ENCODE results near the gene GPER1.
A peak's percentile ranks its signal among the peaks of the same experiment; 100 is the strongest.
"Not testable (repeated sequence)": the region's sequence is repeated elsewhere in the genome, so short reads cannot be mapped to it uniquely, and the experiment has no call there.

GPER1 gene

DNA sequence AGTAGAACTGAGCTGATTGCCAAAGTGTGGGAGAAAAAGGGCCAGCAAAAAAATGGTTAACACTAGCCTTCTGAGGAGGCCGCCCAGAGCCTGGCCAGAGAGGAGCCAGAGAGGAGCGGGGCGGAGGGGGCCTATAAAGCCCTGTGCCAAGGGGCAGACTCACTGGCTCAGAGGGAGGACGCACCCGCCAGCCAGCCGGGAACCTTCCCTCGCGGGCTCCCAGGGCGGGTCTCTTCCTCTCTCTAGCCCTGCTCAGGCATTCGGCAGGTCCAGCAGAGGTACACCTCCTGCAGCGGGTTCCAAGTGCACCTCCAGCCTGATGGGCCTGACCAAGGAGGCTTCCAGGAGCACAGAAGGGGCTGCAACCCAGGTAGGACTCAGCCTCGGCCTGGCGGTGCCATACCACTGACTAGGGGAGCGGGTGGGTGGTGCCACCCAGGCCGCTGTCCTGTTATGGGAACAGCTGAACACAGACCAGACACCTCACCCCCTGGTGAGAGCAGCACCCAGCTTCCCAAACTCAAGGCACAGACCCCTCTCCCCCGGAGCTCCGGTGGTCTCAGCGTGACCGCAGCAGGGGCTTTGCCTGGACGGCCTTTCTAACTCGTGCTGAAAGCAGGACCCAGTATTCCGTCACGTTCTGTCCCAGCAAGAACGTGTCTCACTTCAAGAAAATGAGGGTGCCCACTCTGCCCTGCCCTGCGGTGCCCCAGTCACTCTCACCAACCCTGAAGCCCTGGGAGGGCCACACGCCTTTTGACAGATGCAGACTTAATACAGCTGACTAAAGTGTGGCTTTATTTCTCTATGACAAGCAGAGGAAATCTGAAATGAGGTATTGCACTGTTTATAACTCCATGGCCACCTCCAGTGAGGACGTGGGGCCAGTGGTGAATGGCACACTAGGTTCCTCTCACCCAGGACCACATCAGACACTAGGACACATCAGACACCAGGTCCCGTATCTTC, at the start of gene GPER1:
Gene GPER1 (plus strand): TSS at position 162 of the 969 bp plus-strand sequence. CDS start 3,616 bp downstream, outside the sequence.
- no peak for DNase-seq

DNA sequence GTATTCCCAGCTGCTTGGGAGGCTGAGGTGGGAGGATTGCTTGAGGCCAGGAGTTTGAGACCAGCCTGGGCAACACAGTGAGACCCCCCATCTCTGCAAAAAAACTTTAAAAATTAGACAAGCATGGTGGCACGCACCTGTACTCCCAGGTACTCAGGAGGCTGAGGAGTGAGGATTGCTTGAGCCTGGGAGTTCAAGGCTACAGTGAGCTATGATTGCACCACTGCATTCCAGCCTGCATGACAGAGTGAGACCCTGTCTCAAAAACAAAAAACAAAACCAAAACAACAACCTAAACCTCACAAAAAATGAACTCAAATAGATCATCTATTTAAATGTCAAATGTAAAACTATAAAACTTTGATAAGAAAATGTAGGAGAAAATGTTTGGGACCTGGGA, 47.7 kb upstream of the GPER1 start:
- DNase-seq: not testable (repeated sequence)

DNA sequence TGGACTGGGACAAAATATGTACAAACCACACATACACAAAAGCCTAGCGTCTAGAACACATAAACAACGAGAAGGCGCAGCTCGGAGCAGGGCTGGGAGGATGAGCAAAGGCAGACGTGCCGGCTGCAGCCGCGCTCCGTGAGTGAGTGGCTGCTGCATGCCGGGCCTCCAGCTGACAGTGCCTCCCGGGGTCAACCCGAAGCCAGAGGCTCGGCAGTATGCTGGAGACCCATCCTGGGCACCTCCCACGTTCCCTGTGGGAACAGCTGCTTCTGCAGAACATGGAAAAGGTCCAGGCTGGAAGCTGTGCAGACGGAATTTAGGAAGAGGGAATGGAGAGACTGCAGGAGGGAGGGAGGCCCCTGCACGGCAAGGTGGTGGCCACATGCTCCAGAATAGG, 47.1 kb upstream of the GPER1 start:
- no peak for DNase-seq

DNA sequence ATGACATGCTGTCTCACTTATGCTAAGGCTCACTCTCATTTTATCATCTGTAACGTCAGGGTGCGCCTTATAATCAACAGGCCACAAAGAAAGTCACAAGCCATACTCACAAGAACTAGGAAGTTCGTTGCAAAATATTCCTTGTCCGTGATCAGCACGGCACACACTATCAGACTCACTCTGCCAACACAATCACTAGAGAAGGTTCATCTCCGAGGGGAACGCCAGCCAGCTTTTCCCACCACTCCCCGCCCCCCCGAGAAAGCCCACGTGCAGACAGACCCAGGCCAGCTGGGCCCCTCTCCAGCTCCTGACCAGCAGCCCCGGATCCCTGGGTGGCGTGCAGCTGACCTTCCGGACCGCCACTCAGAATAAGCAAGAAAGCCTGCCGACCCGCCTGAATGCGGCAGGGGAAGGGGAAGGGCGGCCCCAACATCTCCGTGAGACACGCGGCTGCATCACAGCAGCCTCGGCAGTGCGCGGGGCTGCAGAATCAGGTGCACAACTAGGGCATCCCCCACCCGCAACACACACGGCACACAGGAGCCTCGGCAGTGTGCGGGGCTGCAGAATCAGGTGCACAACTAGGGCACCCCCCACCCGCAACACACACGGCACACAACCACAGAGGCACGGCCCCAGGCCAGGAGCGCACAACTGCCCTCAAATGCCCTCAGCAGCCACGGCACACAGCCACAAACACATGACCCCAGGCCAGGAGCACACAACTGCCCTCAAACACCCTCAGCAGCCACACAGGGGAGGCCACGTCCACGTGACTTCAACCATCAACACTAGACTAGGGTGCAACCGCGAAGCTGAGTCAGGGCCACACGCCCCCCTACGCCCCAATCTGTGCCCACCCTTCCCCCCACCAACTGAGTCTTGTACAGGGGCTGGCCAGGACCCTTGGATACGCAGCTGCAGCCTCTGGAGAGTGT, 46.1 kb upstream of the GPER1 start:
- DNase-seq: no peak

DNA sequence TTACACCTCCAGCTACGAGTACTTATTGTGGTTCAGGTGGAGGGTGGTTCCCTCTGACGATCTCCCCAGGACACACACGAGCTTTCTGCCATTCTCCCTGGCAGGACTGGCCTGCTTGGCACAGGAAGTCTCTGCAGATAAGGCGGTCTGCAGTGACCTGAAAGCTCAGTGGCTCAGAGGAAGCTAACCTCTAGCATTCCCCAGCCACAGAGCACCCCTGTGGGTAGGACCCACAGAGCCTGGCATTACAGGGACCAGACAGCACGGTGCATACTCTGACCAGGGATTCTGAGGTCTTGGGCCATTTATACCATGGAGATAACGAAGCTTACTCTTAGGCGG, 45.5 kb upstream of the GPER1 start:
- no peak for DNase-seq

DNA sequence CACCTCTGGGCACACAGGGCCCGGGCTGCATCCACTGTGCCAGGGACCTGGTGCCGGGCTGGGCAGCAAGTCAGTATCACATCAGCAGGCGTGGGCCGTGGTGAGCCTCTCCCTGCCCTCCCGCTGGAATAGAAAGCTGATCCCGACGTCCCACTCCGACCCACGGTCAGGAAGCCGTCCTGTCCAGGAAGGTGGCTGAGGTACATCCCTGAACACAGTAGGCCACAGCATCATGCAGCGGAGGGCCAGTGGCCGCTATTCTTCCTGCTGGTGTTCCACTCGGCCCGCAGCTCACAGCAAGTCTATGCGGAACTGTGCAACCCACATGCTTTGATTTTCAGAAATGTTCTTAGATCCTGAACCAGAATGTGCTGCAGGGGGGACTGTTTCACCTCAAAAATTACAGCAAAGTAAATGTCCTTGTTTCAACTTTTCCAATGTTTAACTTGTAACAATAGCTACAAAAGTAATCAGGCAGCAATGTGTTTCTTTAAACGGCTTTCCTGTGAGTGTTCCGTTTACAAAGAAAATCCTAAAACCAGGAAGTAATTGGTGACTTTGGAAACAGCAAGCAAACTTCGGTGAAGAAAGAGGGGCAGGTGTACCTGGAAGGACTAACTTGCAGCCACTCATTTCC, 44.2 kb upstream of the GPER1 start:
- DNase-seq: no peak

DNA sequence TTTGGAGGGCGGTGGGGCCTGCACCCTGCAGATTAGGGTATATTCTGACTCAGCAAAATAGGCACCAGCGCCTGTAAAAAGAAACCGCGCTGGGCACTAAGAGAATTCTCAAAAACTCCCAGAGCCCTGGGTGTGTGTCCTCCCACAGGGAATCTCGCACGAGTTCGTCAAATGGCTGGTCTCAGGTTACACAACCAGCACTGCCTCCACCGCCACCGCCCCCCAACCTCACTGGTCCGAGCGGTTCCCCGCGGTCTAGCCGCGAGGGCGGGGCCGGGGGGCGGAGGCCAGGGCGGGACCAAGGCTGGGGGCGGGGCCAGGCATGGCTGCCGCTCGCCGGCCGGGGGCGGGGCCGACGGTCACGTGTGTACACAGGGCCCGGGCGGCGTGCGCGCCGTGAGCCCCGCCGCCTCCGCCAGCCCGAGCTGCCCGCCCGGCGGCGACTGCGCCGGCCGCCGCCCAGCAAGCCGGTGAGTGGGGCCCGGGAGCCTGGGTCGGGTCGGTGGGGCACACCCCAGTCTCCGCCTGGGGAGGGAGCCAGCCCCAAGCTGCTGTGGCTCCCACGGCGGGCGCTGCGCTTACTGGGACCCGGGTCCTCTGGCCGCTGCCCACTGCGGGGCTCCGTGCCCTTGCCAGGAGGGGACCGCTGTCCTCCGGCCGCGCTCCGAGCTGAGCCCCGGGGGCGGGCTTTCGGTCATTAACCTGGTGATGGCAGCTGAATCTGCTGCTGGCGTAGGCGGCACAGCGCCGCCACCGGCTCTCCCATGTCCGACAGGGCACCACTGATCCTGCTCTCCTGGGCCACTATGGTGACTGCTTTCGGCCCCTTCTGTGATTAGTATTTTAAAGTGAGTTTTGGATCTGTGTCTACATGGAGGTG, 43.5 kb upstream of the GPER1 start, which contains the start of gene GPR146:
Gene GPR146 (plus strand): TSS at position 358 of the 880 bp plus-strand sequence. CDS start 12,970 bp downstream, outside the sequence.
- DNase-seq: peak; percentile 94

DNA sequence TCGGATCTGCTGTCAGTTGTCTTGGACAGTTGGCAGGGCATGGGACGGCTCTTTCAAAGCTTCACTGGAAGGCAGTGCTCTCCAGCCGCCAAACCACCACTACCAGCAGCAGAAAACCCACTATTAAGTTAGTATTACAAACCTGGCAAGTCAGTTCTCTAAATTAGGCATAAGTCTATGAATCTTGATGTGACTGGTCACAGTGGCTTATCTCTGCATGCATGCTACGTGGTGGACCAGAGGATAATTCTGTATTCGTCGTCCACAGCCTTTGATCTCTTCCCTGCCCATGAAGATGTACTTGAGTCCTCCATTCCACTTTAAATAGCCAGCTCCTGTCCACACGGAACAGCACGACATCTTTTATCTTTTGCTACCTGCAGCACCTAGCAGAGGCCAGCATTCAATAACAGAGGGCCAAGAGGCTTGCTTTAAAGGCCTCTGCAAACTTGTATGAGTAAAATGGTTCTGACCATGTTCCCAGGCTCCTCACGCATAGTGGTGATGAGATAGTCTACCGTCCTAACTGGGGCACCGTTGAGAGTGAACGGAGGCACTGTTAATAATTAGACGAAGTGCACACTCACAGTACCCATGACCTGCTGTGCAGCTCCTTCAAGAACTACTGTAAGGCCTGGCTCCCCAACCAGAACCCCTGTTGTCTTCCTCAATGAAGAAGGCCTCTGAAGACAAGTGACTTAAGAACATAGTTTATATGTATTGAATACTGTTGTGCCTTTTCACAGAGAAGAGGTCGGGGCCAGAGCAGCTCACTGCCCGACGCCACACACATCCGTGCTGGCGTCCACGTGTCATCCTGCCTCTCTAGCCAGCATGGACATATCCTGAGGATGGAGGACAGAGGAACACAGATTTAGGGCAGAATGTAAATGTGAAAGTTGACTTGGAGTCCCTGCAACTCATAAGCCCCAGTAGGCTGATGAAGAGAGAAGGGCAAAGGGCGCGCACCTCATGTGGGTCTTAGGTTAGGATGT, 42.5 kb upstream of the GPER1 start:
- DNase-seq: no peak

DNA sequence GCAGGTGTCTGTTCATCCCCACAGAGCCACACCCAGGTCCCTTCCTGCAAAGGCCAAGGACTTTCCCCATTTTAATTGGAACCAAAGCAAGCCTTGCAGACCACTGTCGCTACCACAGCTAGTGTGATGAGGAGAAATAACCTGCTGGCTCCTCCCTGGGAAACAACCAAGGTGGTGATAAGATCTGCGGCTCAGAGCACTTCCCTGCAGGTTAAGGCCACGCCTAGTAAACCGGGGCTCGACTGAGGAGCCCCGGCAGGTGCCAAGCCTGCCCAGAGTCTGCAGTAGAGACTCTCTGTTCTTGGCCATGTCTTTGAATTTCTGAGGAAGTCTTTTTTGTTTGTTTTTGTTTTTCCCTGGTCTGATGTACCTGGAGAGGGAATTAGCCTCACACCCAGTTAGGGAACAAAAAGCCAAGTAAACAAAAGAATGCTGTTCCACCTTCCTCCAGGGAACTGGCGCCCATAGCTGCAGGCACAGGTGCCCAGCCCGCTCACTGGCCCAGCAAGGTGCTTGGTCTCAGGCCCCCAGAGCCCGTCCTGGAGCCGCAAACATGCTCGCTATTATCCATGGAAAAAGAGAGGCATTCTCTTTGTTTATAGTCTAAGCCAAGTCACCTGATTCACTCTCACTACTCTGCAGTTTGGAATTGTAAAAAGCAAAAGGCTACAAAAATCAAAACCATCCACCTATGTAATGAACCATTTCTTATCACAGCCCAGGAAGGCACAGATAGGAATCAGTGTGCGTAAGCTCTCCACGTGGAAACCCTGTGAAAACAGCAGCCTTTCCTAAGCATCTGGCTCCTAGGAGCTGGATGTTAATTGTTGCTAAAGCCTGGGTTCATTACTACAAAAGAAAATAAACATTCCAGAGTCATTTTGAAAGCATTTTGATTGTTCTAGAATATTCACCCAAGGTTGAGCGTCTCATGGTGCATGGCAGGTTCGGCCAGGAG, 40.9 kb upstream of the GPER1 start:
- peak; percentile 71 for DNase-seq

DNA sequence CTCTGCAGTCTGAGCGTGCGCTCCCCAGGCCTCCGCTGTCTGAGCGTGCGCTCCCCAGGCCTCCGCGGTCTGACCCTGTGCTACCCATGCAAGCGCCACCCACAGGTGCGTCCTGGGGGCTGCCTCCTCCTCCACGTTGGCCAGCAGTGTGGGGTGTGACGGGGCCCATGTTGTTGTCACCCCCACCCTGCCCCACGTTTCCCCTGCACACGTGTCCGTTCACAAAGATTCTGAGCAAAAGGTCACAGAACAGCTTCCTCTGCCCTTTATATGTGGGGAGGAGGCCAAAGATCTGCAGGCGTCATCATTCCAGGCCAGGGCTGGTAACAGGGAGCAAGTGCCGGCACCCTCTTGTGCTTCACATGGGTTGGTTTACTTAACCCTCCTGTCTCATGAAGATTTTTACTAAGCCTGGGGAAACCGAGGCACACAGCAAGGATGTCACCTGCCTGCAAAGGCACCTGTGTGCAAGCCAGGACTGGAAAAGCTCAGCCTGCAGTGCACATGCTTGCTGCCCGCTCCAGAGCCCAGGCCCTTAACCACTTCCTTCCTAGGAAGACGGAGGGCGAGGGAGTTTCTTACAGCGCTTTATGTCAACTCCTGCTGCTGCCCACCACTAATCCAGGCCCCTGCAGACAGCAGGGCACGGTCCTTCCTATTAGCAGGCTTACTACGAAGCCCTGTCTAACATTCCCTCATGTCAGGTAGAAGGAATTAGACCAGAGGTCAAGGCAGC, 38.7 kb upstream of the GPER1 start:
- peak; percentile 28 for DNase-seq

DNA sequence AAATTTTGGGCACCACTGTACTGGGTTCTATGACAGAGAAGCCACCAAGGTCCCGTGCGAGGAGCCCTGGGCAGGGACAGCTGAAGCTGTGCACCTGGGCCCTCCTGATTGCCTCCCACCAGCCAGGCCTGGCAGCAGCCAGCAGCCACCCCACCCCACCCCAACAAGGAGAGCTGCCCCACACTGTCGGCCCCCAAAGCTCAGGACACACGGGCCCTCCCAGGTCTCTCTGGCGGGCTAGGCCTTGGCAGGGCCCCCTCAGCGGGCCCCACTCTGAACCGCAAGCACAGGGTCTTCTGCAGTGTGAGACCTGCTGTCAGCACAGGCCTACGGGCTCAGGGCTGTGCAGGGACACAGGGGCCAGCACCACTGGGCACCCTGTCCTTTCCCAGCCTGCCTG, 38.1 kb upstream of the GPER1 start:
- no peak for DNase-seq

DNA sequence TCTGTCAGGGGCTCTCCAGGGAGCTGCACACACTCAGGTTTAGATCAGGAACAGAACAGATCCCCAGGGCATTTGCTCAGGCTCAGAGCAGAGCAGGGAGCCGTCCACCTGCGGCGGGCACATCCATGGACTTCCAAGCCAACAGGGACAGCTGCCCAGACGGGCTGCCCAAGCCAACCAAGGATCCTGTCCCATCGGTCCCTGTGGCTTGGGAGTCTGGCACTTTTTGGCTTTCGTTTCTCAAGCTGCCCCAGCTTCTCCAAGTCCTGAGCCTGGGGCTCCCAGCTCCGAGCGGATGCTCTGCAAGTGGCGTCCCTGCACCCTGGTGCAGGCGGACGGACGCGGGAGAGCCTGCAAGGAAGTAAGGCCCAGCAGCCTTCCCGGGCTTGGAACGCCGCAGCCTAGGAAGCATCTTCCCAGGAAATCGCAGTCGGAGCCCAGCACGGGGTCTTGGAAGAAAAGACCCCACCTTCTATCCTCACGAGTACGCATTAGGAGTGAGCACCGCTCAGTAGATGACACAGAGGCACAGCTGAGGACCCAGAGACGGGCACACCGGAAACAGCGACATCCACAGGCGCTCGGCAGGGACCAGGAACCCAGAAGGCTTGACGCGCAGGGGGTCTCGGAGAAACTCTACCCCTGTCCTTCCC, 37.5 kb upstream of the GPER1 start:
- DNase-seq: no peak

DNA sequence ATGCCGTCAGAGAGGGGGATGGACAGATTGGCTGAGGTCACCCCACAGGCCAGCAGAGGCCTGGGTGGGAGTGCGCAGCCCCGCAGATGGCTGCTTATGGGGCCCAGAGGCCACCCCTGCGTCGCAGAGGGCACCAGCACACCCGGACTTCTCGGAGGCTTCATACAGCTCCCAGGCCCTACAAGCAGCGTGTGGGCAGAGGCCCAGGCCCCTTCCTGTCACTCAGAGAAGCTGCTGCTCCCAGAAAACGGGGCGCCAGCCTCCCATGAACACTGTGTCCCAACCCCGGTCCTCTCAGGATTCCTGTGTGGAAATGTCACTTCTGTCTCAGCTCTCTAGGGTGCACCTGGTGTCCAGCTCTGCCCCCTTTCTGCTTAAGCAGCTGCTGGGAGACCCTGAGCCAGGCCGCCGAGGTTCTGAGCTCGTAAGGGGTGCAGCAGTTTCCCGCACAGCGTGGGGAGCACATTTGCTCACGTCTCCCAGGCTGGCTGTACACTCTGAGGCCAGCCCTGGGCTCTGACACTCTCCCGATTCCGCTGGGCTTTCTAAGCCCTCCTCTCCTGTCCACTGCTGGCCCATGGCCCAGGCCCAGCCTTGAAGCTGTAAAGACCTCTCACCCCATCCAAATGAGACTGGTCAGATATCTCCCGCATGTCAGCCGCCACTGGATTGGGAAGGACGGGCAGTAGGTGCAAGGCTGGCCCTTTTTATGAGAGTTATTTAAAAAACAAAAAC, 36.8 kb upstream of the GPER1 start:
- no peak for DNase-seq

DNA sequence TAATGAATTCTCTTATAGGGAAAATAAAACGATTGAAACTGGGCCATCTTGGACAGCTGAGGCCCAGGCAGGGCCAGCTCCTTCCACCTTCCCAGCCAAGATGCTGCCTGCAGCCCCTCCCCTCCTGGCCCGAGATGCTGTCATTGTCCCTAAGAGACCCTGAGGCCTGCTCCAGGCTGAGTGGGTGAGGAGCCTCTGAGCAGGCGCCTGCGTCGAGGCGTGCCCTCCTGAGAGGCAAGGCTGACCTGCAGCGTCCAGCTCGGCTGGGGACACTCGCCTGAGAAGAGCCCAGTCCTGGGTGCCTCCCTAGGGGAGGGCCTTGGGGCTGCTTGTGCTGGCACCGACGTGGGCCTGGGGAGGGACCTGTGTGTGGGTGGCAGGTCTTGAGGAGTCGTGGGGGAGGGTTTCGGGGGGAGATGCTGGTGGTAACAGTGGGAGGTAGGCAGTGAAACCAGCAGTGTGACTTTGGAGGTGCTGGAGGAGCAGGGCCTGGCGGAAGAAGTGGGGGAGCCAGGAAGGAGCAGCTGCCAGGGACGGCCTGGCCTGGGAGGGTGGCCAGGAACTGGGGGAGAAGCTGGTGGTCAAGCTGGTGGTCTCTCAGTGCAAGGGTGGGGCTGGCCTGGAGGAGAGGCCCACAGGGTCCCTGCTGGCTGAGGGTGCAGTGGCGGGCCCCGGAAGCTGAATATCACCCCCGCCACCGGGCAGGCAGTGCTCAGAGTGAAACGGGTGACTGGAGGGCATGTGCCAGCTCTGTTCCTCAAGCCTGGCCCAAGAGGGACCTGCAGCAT, 35.7 kb upstream of the GPER1 start:
- no peak for DNase-seq

DNA sequence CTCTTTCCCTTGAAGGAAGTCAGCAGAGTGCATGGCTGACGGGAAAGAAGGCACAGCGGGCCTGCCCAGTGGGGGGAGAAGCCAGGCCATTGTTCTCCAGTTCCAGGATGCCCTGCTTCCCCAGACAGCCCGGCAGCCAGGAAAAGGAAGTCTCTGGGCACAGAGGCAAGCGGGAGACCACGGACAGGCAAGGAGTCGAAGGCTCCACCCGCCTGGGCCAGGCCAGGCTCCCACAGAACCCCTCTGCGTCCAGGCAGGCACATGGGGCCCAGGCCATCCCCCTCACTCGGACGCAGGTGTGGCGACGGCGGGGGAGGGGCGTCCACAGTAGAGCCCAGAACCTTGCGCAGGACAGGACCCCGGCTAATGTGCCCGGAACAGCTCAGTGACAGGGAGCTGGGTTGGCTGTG, 34.9 kb upstream of the GPER1 start:
- DNase-seq: no peak

DNA sequence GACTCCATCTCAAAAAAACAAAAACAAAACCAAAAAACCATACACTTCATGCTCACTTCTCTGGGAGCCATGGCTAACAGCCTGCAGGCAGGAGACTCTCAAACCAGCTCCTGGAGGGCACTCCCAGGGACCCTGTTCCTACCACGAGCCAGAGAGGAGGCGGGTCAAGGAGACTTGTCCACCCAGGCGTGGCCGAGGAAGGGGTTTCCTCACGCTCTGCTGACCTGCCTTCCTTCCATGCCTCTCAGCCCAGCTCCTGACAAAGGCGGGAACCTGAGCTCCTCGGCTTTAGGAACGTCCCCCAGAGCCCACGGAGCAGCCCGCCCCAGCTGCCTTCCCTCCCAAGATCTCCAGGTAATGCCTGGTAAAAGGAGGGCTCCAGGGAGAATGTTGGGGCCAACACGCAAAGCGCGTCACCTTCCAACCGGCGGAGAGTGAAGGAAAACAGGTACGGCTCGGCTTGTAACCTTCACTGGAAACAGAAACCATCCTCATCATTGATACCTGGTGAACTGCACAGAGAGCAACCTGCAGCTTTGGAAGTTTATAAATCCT, 34.0 kb upstream of the GPER1 start:
- no peak for DNase-seq
